ENCODE data around the gene BMPER. TPM values are rescaled to one million over a fixed set of nuclear protein-coding genes. Genes with fewer than 3 reads are reported as not detected.

Gene BMPER
- total and polyA plus RNA-seq, 2 of the 8 experiments (the other 6 are each of a cell fraction or from before 2014, with no cell fraction given) = 0.33 to 0.69 TPM

- Histone ChIP-seq H2BK12ac (ENCODE audit: low read depth, low read length) (no peak overlapping the region), H3K79me1 (ENCODE audit: low read depth, low read length) (no peaks in the 10 kb centered on the region; the same call in 1 of the 2 replicates), H3K27me3 (replicated peaks in 1 of 4; ENCODE audit: control insufficient read depth in 3 of 4, extremely low read depth in 1 of 4, insufficient read depth in 3 of 4, low read length in 3 of 4) (no peaks in the 10 kb centered on the region), H2AK5ac (ENCODE audit: low read depth, low read length) (no peak overlapping the region), H3K9me3 (ENCODE audit: insufficient read depth in 2 of 2, low read depth in 1 of 2, low read length in 1 of 2) (no peaks in the 10 kb centered on the region), H4K8ac (ENCODE audit: extremely low read depth, insufficient read depth, low read length) (no peak overlapping the region), H3K23me2 (ENCODE audit: low read depth, low read length) (no peaks in the 10 kb centered on the region), H3K23ac (ENCODE audit: insufficient read length) (no peak overlapping the region), H2AFZ (ENCODE audit: low read length) (no peak overlapping the region), H4K20me1 (replicated peaks in 1 of 2; ENCODE audit: control insufficient read depth in 1 of 2, insufficient read depth in 2 of 2, low read length in 2 of 2) (no peaks in the 10 kb centered on the region), H3K4ac (replicated peaks; ENCODE audit: insufficient read length, low read depth, low read length) (no peak overlapping the region), H2BK15ac (ENCODE audit: low read length) (no peak overlapping the region), H3K9ac (replicated peaks in 1 of 4; ENCODE audit: extremely low read depth in 1 of 4, low read depth in 3 of 4, low read length in 3 of 4) (no peak overlapping the region), H3K14ac (ENCODE audit: insufficient read length) (no peak overlapping the region), H3K4me1 (replicated peaks in 1 of 4; ENCODE audit: control insufficient read depth in 3 of 4, insufficient read depth in 4 of 4, low read length in 3 of 4) (no peaks in the 10 kb centered on the region), H4K91ac (replicated peaks; ENCODE audit: insufficient read length, low read length) (no peak overlapping the region), H3K27ac (ENCODE audit: low read depth, low read length) (no peak overlapping the region), H2BK5ac (ENCODE audit: low read depth, low read length) (no peak overlapping the region), H3K4me2 (ENCODE audit: insufficient read depth in 1 of 2, low read depth in 2 of 2, low read length in 2 of 2) (no peak overlapping the region), H2BK120ac (replicated peaks; ENCODE audit: low read depth, low read length) (no peak overlapping the region), H3K79me2 (ENCODE audit: control insufficient read depth in 1 of 2, insufficient read depth in 2 of 2, low read length in 2 of 2) (no peaks in the 10 kb centered on the region), H3K18ac (ENCODE audit: extremely low read depth, low read length) (no peak overlapping the region), H3K56ac (replicated peaks; ENCODE audit: insufficient read length, low read depth, low read length) (no peak overlapping the region), H4K5ac (ENCODE audit: insufficient read length, low read depth, low read length) (no peak overlapping the region), H3K4me3 (ENCODE audit: extremely low read depth in 1 of 4, insufficient read depth in 2 of 4, low read depth in 3 of 4, low read length in 4 of 4) (no peak overlapping the region), H2BK20ac (ENCODE audit: low read length) (no peak overlapping the region), H3K36me3 (ENCODE audit: control insufficient read depth in 2 of 4, insufficient read depth in 4 of 4, low read length in 3 of 4) (no peaks in the 10 kb centered on the region)
- FAIRE-seq = no peak
- WGBS, 2 experiments (ENCODE audit: extremely low coverage in 1 of 2, insufficient coverage in 1 of 2, insufficient read length in 1 of 2, insufficient replicate concordance in 2 of 2, low coverage in 1 of 2, low lambda C conversion rate in 2 of 2, missing lambda C conversion rate in 1 of 2) = 89% methylated on average over 1 of the region's 1 CpG; no CpG with 5 or more reads in 1 of the 2 experiments
- CTCF ChIA-PET (ENCODE audit: partially characterized antibody) = interaction anchor here (0.8 kb wide), 1 partner anchor 44 kb away, joined by 3 read pairs; no protein-coding TSS in a partner anchor
- TF ChIP-seq E2F6 (IDR thresholded peaks at IDR 0.05) (no peak), RAD21 (IDR thresholded peaks at IDR 0.05 in 1 of 2, conservative IDR thresholded peaks at IDR 0.05 in 1 of 2; ENCODE audit: low read depth in 2 of 2, low read length in 2 of 2) (peak in 1 of 2 experiments; percentile 12; a peak in 1 of 4 replicates), CTCF (IDR thresholded peaks at IDR 0.05; ENCODE audit: control extremely low read depth in 1 of 3, insufficient read depth in 1 of 3, low read depth in 1 of 3, low read length in 3 of 3) (peak in 1 of 3 experiments; percentile 27; a peak in 2 of 4 replicates), GTF2F1 (IDR thresholded peaks at IDR 0.05; ENCODE audit: borderline replicate concordance, low read depth, low read length) (no peak)
- POLR2A ChIA-PET (ENCODE audit: partially characterized antibody) = interaction anchor here (0.8 kb wide), 1 partner anchor 9 kb away, joined by 3 read pairs; no protein-coding TSS in a partner anchor
- no peak for DNase-seq (ENCODE audit: low read depth in 1 of 2, low spot score in 2 of 2)
These were observed 279.1 kb downstream of the BMPER start for GRCh38 chr7:34184466-34184865.

All from H1 (cell line).